Left lobe of liver (tissue), 2 donors: Measurements from ENCODE around the gene TFR2. TPM values are rescaled to one million over a fixed set of nuclear protein-coding genes. Genes with fewer than 3 reads are reported as not detected.

Experiments used
- ATAC-seq: fragments of 200-7000 bp; cut with Tn5 transposase; one replicate; pipeline ENCODE4 v1.9.1; 2020; ENCODE audit warnings: mild to moderate bottlenecking, moderate library complexity
- DNase-seq: peaks from one replicate; pipeline ENCODE4 v3.0.0-alpha.2; 2020; ENCODE audit warnings: low spot score
- total RNA-seq: library from RNA; stranded (reverse); gene quantifications from one replicate; pipeline ENCODE4 v1.2.1, GENCODE V29; 2021
- donor health status: DM: no; HTN: no; CAD: no; lungs with moderate emphysema.
- donor health status: DM: no; HTN: yes; CAD: no.

TFR2 gene
- 689 TPM for total RNA-seq

GRCh38 chr7:100641463-100641859 is at the start of gene TFR2:
TFR2 (minus strand) TSS chr7:100641552; CDS start chr7:100641509, 43 bp downstream.
- ATAC-seq = peak; percentile 75

GRCh38 chr7:100689230-100690135 is 48.1 kb upstream of the TFR2 start:
- DNase-seq (peak; percentile 45), ATAC-seq (no peak)

More at GRCh38 chr7:100641463-100641859, at the start of gene TFR2:
- DNase-seq = peak; percentile 83

GRCh38 chr7:100688326-100688860 is 47.0 kb upstream of the TFR2 start:
- DNase-seq (no peak), ATAC-seq (no peak)

GRCh38 chr7:100687751-100688300 is 46.5 kb upstream of the TFR2 start:
- DNase-seq = no peak
- no peak for ATAC-seq

GRCh38 chr7:100687261-100687660 is 45.9 kb upstream of the TFR2 start:
- DNase-seq (no peak), ATAC-seq (no peak)

- no peak for ATAC-seq
- no peak for DNase-seq
These were observed 45.5 kb upstream of the TFR2 start for GRCh38 chr7:100686822-100687211.

- ATAC-seq = no peak
- DNase-seq = no peak
These were observed 45.0 kb upstream of the TFR2 start for GRCh38 chr7:100686201-100686821.

GRCh38 chr7:100685631-100686145 is 44.3 kb upstream of the TFR2 start:
- no peak for ATAC-seq
- no peak for DNase-seq

GRCh38 chr7:100685049-100685605 is 43.8 kb upstream of the TFR2 start:
- DNase-seq (no peak), ATAC-seq (no peak)

- ATAC-seq (no peak), DNase-seq (no peak)
These were observed 43.2 kb upstream of the TFR2 start for GRCh38 chr7:100684534-100685042.

GRCh38 chr7:100683659-100684533 is 42.5 kb upstream of the TFR2 start:
- DNase-seq = no peak
- ATAC-seq = no peak

- ATAC-seq = no peak
- no peak for DNase-seq
These were observed 41.8 kb upstream of the TFR2 start for GRCh38 chr7:100682991-100683658.

- DNase-seq (no peak), ATAC-seq (no peak)
These were observed 40.9 kb upstream of the TFR2 start for GRCh38 chr7:100682228-100682741.

- DNase-seq (no peak), ATAC-seq (no peak)
These were observed 40.3 kb upstream of the TFR2 start for GRCh38 chr7:100681491-100682227.

GRCh38 chr7:100680576-100681271 is 39.4 kb upstream of the TFR2 start:
- DNase-seq = no peak

GRCh38 chr7:100679927-100680575 is 38.7 kb upstream of the TFR2 start:
- DNase-seq (no peak), ATAC-seq (peak; percentile 2)

More at GRCh38 chr7:100680576-100681271, 39.4 kb upstream of the TFR2 start:
- no peak for ATAC-seq
